Tibial artery (tissue), 4 donors: ENCODE results near the gene TIGD1.

ENCODE experiments used
- DNase-seq, 2 donors: peaks; one replicate each; pipeline ENCODE4 v3.0.0-alpha.2; 2019
- H3K27ac ChIP-seq, 2 donors: fragments of 200-600 bp; sonication (generic) in 1 of 2; 1 replicate in 1 of 2; 2 replicates in 1 of 2; pipeline ENCODE4 v1.5.1; 2018 to 2019; ENCODE audit warnings: mild to moderate bottlenecking in 1 of 2
- H3K27me3 ChIP-seq, 2 donors: fragments of 200-600 bp; sonication (generic) in 1 of 2; one replicate each; pipeline versions ENCODE4 v1.5.1 to v1.6.0; 2016 to 2019
- H3K36me3 ChIP-seq, 3 donors: fragments of 200-600 bp; sonication (generic) in 2 of 3; one replicate each; pipeline ENCODE4 v1.5.1; 2016 to 2019; ENCODE audit warnings: mild to moderate bottlenecking in 2 of 3
- H3K4me1 ChIP-seq, 4 donors: fragments of 200-600 bp; sonication (generic) in 2 of 4; 1 replicate in 3 of 4; 2 replicates in 1 of 4; pipeline ENCODE4 v1.5.1; 2016 to 2019
- H3K4me3 ChIP-seq, 2 donors: fragments of 200-600 bp; sonication (generic) in 1 of 2; 1 replicate in 1 of 2; 2 replicates in 1 of 2; pipeline ENCODE4 v1.5.1; 2018 to 2019; ENCODE audit warnings: mild to moderate bottlenecking in 2 of 2
- H3K9me3 ChIP-seq, 3 donors: fragments of 200-600 bp; sonication (generic) in 1 of 3; one replicate each; pipeline ENCODE4 v1.5.1; 2016 to 2019
- intact Hi-C: fragments of 100-400 bp; cut with DNase I; formaldehyde crosslinking; loops from one replicate; pipeline ENCODE4 v1.15.0; 2023; ENCODE audit warnings: low total_unique reads
- TF ChIP-seq, protein P1 (sequence below), 2 experiments: fragments of 200-600 bp in 1 of 2; fragments of 450-650 bp in 1 of 2; IDR thresholded peaks; one replicate each; pipeline ENCODE4 v1.5.1; 2017 to 2019; ENCODE audit warnings: antibody characterized with exemption in 2 of 2, mild to moderate bottlenecking in 1 of 2, moderate library complexity in 1 of 2

The TIGD1 gene

DNA sequence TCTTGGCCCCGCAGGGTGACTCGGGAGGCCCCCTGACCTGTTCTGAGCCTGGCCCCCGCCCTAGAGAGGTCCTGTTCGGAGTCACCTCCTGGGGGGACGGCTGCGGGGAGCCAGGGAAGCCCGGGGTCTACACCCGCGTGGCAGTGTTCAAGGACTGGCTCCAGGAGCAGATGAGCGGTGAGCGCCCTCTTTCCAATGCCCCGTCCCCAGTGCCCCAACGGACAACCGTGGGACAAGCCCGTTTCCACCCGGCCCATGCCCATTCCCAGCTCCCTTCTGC lies 27.0 kb downstream of the TIGD1 start:
- no peak overlapping the region for H3K27ac ChIP-seq

DNA sequence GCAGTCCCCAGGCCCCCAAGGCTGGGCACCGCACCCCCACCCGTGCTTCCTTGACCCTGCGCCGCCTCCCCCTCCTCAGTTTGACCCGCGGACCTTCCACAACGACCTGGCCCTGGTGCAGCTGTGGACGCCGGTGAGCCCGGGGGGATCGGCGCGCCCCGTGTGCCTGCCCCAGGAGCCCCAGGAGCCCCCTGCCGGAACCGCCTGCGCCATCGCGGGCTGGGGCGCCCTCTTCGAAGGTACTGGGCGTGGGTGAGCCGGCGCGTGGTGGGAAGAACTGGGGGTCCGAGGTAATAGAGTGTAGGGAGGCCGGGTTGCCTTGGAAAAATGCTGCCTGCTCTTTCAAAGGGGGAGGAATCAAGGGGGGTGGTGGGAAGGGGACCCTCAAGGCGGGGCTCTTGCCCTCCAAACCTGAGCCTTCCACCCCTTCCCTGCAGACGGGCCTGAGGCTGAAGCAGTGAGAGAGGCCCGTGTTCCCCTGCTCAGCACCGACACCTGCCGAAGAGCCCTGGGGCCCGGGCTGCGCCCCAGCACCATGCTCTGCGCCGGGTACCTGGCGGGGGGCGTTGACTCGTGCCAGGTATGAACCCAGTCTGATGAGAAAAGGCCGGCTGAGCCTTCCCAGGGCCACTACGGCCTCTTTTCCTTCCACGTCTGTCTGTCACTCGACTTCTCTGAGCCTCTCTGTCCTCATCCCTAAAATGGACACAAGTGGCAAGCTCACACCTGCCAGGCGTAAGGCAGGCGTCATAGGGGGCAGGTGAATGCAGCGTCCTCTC lies 27.5 kb downstream of the TIGD1 start:
- peaks cover 0 to 37% (median 24%) of the 10 kb centered on the region in 4 donors for H3K4me1 ChIP-seq
- H3K4me3 ChIP-seq, result no peak overlapping the region
- no peak overlapping the region for H3K27ac ChIP-seq
- no peak for DNase-seq
- H3K36me3 ChIP-seq, result no peaks in the 10 kb centered on the region
- intact Hi-C loops, result loop anchor here (2.0 kb wide), 1 partner anchor 78 kb away; no protein-coding TSS in a partner anchor
- no peaks in the 10 kb centered on the region for H3K9me3 ChIP-seq
- TF ChIP-seq, protein P1, sequence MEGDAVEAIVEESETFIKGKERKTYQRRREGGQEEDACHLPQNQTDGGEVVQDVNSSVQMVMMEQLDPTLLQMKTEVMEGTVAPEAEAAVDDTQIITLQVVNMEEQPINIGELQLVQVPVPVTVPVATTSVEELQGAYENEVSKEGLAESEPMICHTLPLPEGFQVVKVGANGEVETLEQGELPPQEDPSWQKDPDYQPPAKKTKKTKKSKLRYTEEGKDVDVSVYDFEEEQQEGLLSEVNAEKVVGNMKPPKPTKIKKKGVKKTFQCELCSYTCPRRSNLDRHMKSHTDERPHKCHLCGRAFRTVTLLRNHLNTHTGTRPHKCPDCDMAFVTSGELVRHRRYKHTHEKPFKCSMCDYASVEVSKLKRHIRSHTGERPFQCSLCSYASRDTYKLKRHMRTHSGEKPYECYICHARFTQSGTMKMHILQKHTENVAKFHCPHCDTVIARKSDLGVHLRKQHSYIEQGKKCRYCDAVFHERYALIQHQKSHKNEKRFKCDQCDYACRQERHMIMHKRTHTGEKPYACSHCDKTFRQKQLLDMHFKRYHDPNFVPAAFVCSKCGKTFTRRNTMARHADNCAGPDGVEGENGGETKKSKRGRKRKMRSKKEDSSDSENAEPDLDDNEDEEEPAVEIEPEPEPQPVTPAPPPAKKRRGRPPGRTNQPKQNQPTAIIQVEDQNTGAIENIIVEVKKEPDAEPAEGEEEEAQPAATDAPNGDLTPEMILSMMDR (IDR thresholded peaks at IDR 0.05), result no peak
- peaks cover 4 to 87% of the 10 kb centered on the region in 2 donors for H3K27me3 ChIP-seq

More for the DNA sequence above, 27.0 kb downstream of the TIGD1 start:
- intact Hi-C loops, result loop anchor here (2.0 kb wide), 1 partner anchor 79 kb away; no protein-coding TSS in a partner anchor
- H3K4me3 ChIP-seq, result no peak overlapping the region
- no peaks in the 10 kb centered on the region for H3K9me3 ChIP-seq
- H3K27me3 ChIP-seq, result peaks cover 4 to 86% of the 10 kb centered on the region in 2 donors
- no peaks in the 10 kb centered on the region for H3K36me3 ChIP-seq
- H3K4me1 ChIP-seq, result peaks cover 0 to 37% (median 24%) of the 10 kb centered on the region in 4 donors
- DNase-seq, result no peak
- TF ChIP-seq, protein P1 (IDR thresholded peaks at IDR 0.05), result no peak

- peak overlapping the region; percentile 9 to 37 for H3K4me3 ChIP-seq
- H3K36me3 ChIP-seq, result no peaks in the 10 kb centered on the region
- peaks cover 4 to 88% of the 10 kb centered on the region in 2 donors for H3K27me3 ChIP-seq
- DNase-seq, result no peak
- peaks cover 0 to 37% (median 24%) of the 10 kb centered on the region in 4 donors for H3K4me1 ChIP-seq
- H3K9me3 ChIP-seq, result no peaks in the 10 kb centered on the region
- intact Hi-C loops, result loop anchor here (2.0 kb wide), 1 partner anchor 77 kb away; no protein-coding TSS in a partner anchor
- H3K27ac ChIP-seq, result no peak overlapping the region
- TF ChIP-seq, protein P1 (IDR thresholded peaks at IDR 0.05), result peak; percentile 69 to 87
Observed at GRCh38 chr2:232521959-232522622, 28.3 kb downstream of the TIGD1 start.

DNA sequence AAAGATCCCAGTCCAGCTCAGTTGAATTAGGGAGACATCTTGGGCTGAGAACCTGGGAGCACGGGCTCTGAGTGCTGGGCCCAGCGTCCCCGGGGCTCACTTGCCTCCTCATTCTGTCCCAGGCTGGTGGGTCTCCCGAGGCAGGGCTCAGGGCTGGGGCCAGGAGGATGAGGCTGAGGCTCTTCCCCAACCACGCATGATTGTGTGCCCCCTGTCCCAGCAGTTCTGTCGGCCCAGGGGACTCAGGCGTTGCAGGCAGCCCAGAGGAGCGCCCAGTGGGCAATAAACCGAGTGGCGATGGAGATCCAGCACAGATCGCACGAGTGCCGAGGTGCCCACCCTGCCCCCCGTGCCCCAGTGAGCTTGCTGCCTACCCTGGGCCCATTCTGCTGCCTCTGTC lies 29.3 kb downstream of the TIGD1 start:
- Histone ChIP-seq H3K27ac (no peak overlapping the region), H3K36me3 (no peaks in the 10 kb centered on the region), H3K4me3 (no peak overlapping the region), H3K9me3 (no peaks in the 10 kb centered on the region), H3K27me3 (peaks cover 4 to 86% of the 10 kb centered on the region in 2 donors), H3K4me1 (peaks cover 0 to 37% (median 24%) of the 10 kb centered on the region in 4 donors)
- intact Hi-C loops, result no loop called here
- TF ChIP-seq, protein P1 (IDR thresholded peaks at IDR 0.05), result no peak
- DNase-seq, result no peak

DNA sequence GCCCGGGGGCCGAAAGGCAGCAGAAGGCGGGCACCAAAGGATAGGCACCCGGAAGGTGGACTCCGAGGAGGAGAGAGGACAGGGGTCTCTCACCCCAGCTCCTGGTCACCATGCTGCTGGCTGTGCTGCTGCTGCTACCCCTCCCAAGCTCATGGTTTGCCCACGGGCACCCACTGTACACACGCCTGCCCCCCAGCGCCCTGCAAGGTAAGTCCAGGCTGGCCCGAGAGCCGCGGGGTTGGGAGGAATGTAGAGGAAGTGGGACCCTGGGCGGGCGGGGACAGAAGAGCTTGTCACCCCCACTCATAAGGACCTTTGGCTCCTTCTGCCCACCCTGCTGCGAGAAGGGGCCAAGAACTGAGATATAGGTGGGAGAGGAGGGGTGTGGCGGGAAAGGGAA lies 29.9 kb downstream of the TIGD1 start:
- intact Hi-C loops, result no loop called here
- DNase-seq, result no peak
- no peaks in the 10 kb centered on the region for H3K9me3 ChIP-seq
- H3K27ac ChIP-seq, result no peak overlapping the region
- peaks cover 4 to 80% of the 10 kb centered on the region in 2 donors for H3K27me3 ChIP-seq
- TF ChIP-seq, protein P1 (IDR thresholded peaks at IDR 0.05), result no peak
- H3K36me3 ChIP-seq, result no peaks in the 10 kb centered on the region
- no peak overlapping the region for H3K4me3 ChIP-seq
- peaks cover 0 to 32% (median 24%) of the 10 kb centered on the region in 4 donors for H3K4me1 ChIP-seq
